ENCODE results near the gene KMT2C. TPM values are rescaled to one million over a fixed set of nuclear protein-coding genes. Genes with fewer than 3 reads are reported as not detected.
"Not testable (repeated sequence)": the region's sequence is repeated elsewhere in the genome, so short reads cannot be mapped to it uniquely, and the experiment has no call there.

The KMT2C gene
- total RNA-seq, 1 donor = 122 TPM

- not testable (repeated sequence) for H3K4me3 ChIP-seq (ENCODE audit: low read length); H3K9me3 ChIP-seq (ENCODE audit: low read depth, low read length); H3K4me1 ChIP-seq (ENCODE audit: insufficient read depth, low read length); H3K27me3 ChIP-seq (ENCODE audit: insufficient read depth, low read length)
These were observed 150.8 kb downstream of the KMT2C start for GRCh38 chr7:152284998-152285397.

GRCh38 chr7:152277687-152278086 is 158.1 kb downstream of the KMT2C start:
- H3K27me3 ChIP-seq (ENCODE audit: insufficient read depth, low read length); H3K9me3 ChIP-seq (ENCODE audit: low read depth, low read length); H3K4me1 ChIP-seq (ENCODE audit: insufficient read depth, low read length); H3K4me3 ChIP-seq (ENCODE audit: low read length): not testable (repeated sequence)

GRCh38 chr7:152270427-152270826 is 165.4 kb downstream of the KMT2C start:
- H3K4me1 ChIP-seq (ENCODE audit: insufficient read depth, low read length); H3K27me3 ChIP-seq (ENCODE audit: insufficient read depth, low read length); H3K4me3 ChIP-seq (ENCODE audit: low read length); H3K9me3 ChIP-seq (ENCODE audit: low read depth, low read length): not testable (repeated sequence)

- not testable (repeated sequence) for H3K4me1 ChIP-seq (ENCODE audit: insufficient read depth, low read length); H3K27me3 ChIP-seq (ENCODE audit: insufficient read depth, low read length); H3K4me3 ChIP-seq (ENCODE audit: low read length); H3K9me3 ChIP-seq (ENCODE audit: low read depth, low read length)
These were observed 168.9 kb downstream of the KMT2C start for GRCh38 chr7:152266859-152267258.

GRCh38 chr7:152264915-152265314 is 170.9 kb downstream of the KMT2C start:
- not testable (repeated sequence) for H3K4me1 ChIP-seq (ENCODE audit: insufficient read depth, low read length); H3K4me3 ChIP-seq (ENCODE audit: low read length); H3K9me3 ChIP-seq (ENCODE audit: low read depth, low read length); H3K27me3 ChIP-seq (ENCODE audit: insufficient read depth, low read length)

- H3K4me1 ChIP-seq (ENCODE audit: insufficient read depth, low read length); H3K9me3 ChIP-seq (ENCODE audit: low read depth, low read length); H3K4me3 ChIP-seq (ENCODE audit: low read length); H3K27me3 ChIP-seq (ENCODE audit: insufficient read depth, low read length): not testable (repeated sequence)
These were observed 173.7 kb downstream of the KMT2C start for GRCh38 chr7:152262146-152262545.

GRCh38 chr7:152259645-152260044 is 176.2 kb downstream of the KMT2C start:
- H3K9me3 ChIP-seq (ENCODE audit: low read depth, low read length); H3K4me3 ChIP-seq (ENCODE audit: low read length); H3K27me3 ChIP-seq (ENCODE audit: insufficient read depth, low read length); H3K4me1 ChIP-seq (ENCODE audit: insufficient read depth, low read length): not testable (repeated sequence)

- H3K4me1 ChIP-seq (ENCODE audit: insufficient read depth, low read length); H3K27me3 ChIP-seq (ENCODE audit: insufficient read depth, low read length); H3K4me3 ChIP-seq (ENCODE audit: low read length); H3K9me3 ChIP-seq (ENCODE audit: low read depth, low read length): not testable (repeated sequence)
These were observed 188.0 kb downstream of the KMT2C start for GRCh38 chr7:152247851-152248250.

- not testable (repeated sequence) for H3K4me1 ChIP-seq (ENCODE audit: insufficient read depth, low read length); H3K4me3 ChIP-seq (ENCODE audit: low read length); H3K27me3 ChIP-seq (ENCODE audit: insufficient read depth, low read length); H3K9me3 ChIP-seq (ENCODE audit: low read depth, low read length)
These were observed 190.4 kb downstream of the KMT2C start for GRCh38 chr7:152245417-152245816.

- H3K4me3 ChIP-seq (ENCODE audit: low read length); H3K9me3 ChIP-seq (ENCODE audit: low read depth, low read length); H3K4me1 ChIP-seq (ENCODE audit: insufficient read depth, low read length); H3K27me3 ChIP-seq (ENCODE audit: insufficient read depth, low read length): not testable (repeated sequence)
These were observed 192.3 kb downstream of the KMT2C start for GRCh38 chr7:152243464-152243863.

- H3K27me3 ChIP-seq (ENCODE audit: insufficient read depth, low read length); H3K4me3 ChIP-seq (ENCODE audit: low read length); H3K4me1 ChIP-seq (ENCODE audit: insufficient read depth, low read length); H3K9me3 ChIP-seq (ENCODE audit: low read depth, low read length): not testable (repeated sequence)
These were observed 194.5 kb downstream of the KMT2C start for GRCh38 chr7:152241301-152241700.

GRCh38 chr7:152236306-152236705 is 199.5 kb downstream of the KMT2C start:
- not testable (repeated sequence) for H3K4me3 ChIP-seq (ENCODE audit: low read length)

GRCh38 chr7:152234421-152234820 is 201.4 kb downstream of the KMT2C start:
- H3K9me3 ChIP-seq (ENCODE audit: low read depth, low read length); H3K4me3 ChIP-seq (ENCODE audit: low read length); H3K4me1 ChIP-seq (ENCODE audit: insufficient read depth, low read length); H3K27me3 ChIP-seq (ENCODE audit: insufficient read depth, low read length): not testable (repeated sequence)

More at GRCh38 chr7:152236306-152236705, 199.5 kb downstream of the KMT2C start:
- H3K4me1 ChIP-seq (ENCODE audit: insufficient read depth, low read length); H3K9me3 ChIP-seq (ENCODE audit: low read depth, low read length); H3K27me3 ChIP-seq (ENCODE audit: insufficient read depth, low read length): not testable (repeated sequence)

- no peak overlapping the region for H3K4me3 ChIP-seq (ENCODE audit: low read length)
- no peaks in the 10 kb centered on the region for H3K9me3 ChIP-seq (ENCODE audit: low read depth, low read length)
- no peaks in the 10 kb centered on the region for H3K4me1 ChIP-seq (ENCODE audit: insufficient read depth, low read length)
- H3K27me3 ChIP-seq (ENCODE audit: insufficient read depth, low read length) = no peaks in the 10 kb centered on the region
These were observed 204.7 kb downstream of the KMT2C start for GRCh38 chr7:152231089-152231488.

GRCh38 chr7:152219556-152219955 is 216.2 kb downstream of the KMT2C start:
- not testable (repeated sequence) for H3K4me1 ChIP-seq (ENCODE audit: insufficient read depth, low read length); H3K27me3 ChIP-seq (ENCODE audit: insufficient read depth, low read length); H3K4me3 ChIP-seq (ENCODE audit: low read length); H3K9me3 ChIP-seq (ENCODE audit: low read depth, low read length)

- not testable (repeated sequence) for H3K4me1 ChIP-seq (ENCODE audit: insufficient read depth, low read length); H3K9me3 ChIP-seq (ENCODE audit: low read depth, low read length); H3K27me3 ChIP-seq (ENCODE audit: insufficient read depth, low read length); H3K4me3 ChIP-seq (ENCODE audit: low read length)
These were observed 227.0 kb downstream of the KMT2C start for GRCh38 chr7:152208766-152209165.

- H3K4me1 ChIP-seq (ENCODE audit: insufficient read depth, low read length); H3K27me3 ChIP-seq (ENCODE audit: insufficient read depth, low read length); H3K4me3 ChIP-seq (ENCODE audit: low read length); H3K9me3 ChIP-seq (ENCODE audit: low read depth, low read length): not testable (repeated sequence)
These were observed 231.4 kb downstream of the KMT2C start for GRCh38 chr7:152204417-152204816.

Measured in mononuclear cell (primary cell).